ENCODE data around the gene PROSER2.
A peak's percentile ranks its signal among the peaks of the same experiment; 100 is the strongest.

PROSER2 gene

DNA sequence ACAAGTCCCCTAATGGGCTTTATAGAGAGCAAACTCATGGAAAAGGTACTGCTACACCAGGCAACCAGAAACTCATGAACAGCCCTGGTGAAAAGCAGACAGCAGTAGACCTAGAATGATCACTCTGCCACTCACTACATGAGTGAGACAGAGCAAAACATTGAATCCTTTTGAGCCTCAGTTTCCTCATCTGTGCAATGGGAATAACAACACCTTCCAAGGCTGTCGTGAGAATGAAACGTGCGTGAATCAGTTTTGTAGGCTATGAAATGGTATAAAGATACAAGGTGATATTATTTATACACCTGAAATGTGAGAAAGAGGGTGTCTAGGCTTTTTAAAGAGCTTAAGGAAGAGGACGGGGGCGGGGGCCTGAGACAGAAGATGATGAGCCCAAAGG is 14.3 kb upstream of the PROSER2 start:
- no peaks in the 10 kb centered on the region for H3K36me3 ChIP-seq (ENCODE audit: control insufficient read depth, insufficient read depth, low read length)
- no peaks in the 10 kb centered on the region for H3K9me3 ChIP-seq (ENCODE audit: control insufficient read depth, insufficient read depth, low read length)
- no peaks in the 10 kb centered on the region for H3K27me3 ChIP-seq (ENCODE audit: control insufficient read depth, insufficient read depth, low read length)
- no peak overlapping the region for H3K9ac ChIP-seq (ENCODE audit: low read depth, low read length)
- H3K4me3 ChIP-seq (ENCODE audit: low read depth, low read length), result no peak overlapping the region
- H3K4me1 ChIP-seq (ENCODE audit: control insufficient read depth, insufficient read depth, low read length), result no peaks in the 10 kb centered on the region

DNA sequence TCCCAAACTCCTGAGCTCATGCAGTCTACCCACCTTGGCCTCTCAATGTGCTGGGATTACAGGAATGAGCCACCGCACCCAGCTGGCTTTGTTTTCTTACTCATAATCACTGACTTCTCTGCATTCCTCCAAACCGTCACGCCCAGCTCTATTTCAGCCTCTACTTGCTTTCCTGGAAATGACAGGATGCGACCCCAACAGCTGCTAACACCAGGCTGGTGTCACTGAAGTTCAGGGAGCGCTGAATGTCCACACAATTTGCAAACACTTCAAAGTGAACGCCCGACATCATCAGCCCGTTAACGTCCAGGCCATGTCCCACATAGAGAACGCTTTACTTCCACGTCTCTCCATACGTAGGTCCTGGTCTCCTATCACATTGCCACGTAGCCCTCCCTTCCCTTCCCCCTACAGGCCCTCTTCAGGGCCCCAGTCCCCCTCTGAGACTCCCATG is 12.8 kb upstream of the PROSER2 start:
- no peak overlapping the region for H3K9ac ChIP-seq (ENCODE audit: low read depth, low read length)
- no peaks in the 10 kb centered on the region for H3K4me1 ChIP-seq (ENCODE audit: control insufficient read depth, insufficient read depth, low read length)
- no peaks in the 10 kb centered on the region for H3K36me3 ChIP-seq (ENCODE audit: control insufficient read depth, insufficient read depth, low read length)
- no peaks in the 10 kb centered on the region for H3K9me3 ChIP-seq (ENCODE audit: control insufficient read depth, insufficient read depth, low read length)
- H3K27me3 ChIP-seq (ENCODE audit: control insufficient read depth, insufficient read depth, low read length), result no peaks in the 10 kb centered on the region
- H3K4me3 ChIP-seq (ENCODE audit: low read depth, low read length), result no peak overlapping the region

DNA sequence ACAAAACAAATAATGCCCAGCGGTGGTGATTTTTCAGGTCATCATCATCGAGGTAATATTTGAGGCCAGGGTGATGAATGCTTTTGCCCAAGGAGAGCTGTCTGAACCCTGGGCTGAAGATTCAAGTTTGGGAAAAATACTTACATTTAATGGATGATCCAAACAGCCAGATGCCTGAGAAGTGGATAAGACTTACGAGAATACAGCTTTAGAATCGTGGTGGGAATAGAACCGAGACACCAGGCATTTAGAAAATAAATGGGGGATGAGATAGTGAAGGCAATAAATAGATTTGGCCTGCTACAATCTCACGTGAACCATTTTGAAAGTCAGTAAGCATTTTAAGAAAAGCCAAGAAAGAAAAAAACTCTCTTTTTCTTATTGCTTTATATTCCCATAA is 12.2 kb upstream of the PROSER2 start:
- H3K9me3 ChIP-seq (ENCODE audit: control insufficient read depth, insufficient read depth, low read length), result no peaks in the 10 kb centered on the region
- H3K9ac ChIP-seq (ENCODE audit: low read depth, low read length), result no peak overlapping the region
- no peaks in the 10 kb centered on the region for H3K36me3 ChIP-seq (ENCODE audit: control insufficient read depth, insufficient read depth, low read length)
- no peak overlapping the region for H3K4me3 ChIP-seq (ENCODE audit: low read depth, low read length)
- H3K27me3 ChIP-seq (ENCODE audit: control insufficient read depth, insufficient read depth, low read length), result no peaks in the 10 kb centered on the region
- no peaks in the 10 kb centered on the region for H3K4me1 ChIP-seq (ENCODE audit: control insufficient read depth, insufficient read depth, low read length)

DNA sequence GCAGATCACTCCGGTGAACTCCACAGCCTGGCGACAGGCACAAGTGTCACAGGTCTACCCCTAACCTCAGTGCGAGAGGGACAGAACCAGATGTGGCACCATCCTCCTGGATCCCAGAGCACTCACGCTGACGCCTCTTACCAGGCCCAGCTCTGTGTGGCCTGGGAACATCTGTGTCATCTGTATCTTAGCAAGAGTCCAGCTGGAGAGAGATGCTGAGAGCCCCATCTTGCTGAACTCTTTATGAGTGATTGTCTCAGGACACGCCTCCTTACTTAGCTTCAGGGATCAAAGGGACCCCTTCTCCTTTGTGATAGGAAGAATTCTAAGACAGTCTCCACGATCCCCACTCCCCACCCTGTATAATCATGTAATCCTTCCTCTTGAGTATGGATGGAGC is 10.0 kb upstream of the PROSER2 start:
- no peaks in the 10 kb centered on the region for H3K4me1 ChIP-seq (ENCODE audit: control insufficient read depth, insufficient read depth, low read length)
- no peaks in the 10 kb centered on the region for H3K9me3 ChIP-seq (ENCODE audit: control insufficient read depth, insufficient read depth, low read length)
- H3K27me3 ChIP-seq (ENCODE audit: control insufficient read depth, insufficient read depth, low read length), result no peaks in the 10 kb centered on the region
- no peak overlapping the region for H3K4me3 ChIP-seq (ENCODE audit: low read depth, low read length)
- no peaks in the 10 kb centered on the region for H3K36me3 ChIP-seq (ENCODE audit: control insufficient read depth, insufficient read depth, low read length)
- no peak overlapping the region for H3K9ac ChIP-seq (ENCODE audit: low read depth, low read length)

DNA sequence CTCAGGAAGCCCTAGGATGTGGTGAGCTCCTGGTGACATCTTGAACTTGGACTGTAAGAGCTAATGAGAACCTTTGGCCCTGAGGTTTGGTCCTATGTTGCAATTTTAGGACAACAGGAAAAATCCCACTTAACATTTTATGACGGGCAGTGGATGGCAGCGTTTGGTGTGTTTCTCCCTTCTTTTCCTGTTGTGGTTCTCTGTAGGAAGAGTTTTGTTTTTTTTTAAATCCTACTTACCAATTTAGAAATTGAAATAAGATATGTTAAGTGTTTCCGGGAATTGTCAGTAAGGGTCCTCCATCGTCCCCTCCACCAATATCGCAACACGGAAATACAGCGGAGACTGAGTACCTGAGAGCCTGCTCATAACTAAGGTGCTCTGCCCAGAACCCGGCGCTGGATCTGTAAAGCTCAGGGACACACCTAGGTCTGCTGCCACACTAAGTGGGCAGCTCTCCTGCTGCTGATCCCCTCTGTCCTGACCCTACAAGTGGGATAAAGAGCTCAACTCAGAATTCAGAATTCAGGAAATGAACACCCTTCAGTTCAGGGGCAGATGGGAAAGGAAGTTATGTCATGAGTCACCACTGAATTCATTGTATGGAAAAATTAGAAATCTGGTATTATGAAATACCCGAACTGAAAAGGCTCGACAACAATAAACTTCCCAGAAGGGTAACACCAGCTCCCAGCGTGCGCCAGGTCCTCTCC is 9.1 kb upstream of the PROSER2 start:
- Histone ChIP-seq H3K27me3 (ENCODE audit: control insufficient read depth, insufficient read depth, low read length) (no peaks in the 10 kb centered on the region), H3K4me3 (ENCODE audit: low read depth, low read length) (no peak overlapping the region), H3K4me1 (ENCODE audit: control insufficient read depth, insufficient read depth, low read length) (no peaks in the 10 kb centered on the region)

DNA sequence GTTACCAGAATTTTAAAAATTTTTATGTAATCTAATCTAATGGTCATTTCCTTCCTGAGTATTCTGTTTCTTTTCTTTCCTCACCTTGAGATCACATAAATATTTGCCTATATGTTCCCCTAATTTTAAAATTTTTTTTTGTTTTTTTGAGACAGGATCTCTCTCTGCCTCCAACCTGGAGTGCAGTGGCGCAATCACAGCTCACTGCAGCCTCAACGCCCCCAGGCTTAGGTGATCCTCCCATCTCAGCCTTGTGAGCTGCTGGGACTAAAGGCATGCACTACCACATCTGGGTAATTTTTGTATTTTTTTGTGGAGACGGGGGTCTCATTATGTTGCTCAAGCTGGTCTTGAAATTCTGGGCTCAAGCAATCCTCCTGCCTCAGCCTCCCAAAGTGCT is 4.1 kb upstream of the PROSER2 start:
- no peaks in the 10 kb centered on the region for H3K4me1 ChIP-seq (ENCODE audit: control insufficient read depth, insufficient read depth, low read length)
- H3K9ac ChIP-seq (ENCODE audit: low read depth, low read length), result no peak overlapping the region
- peaks cover 3% of the 10 kb centered on the region for H3K27me3 ChIP-seq (ENCODE audit: control insufficient read depth, insufficient read depth, low read length)
- H3K4me3 ChIP-seq (ENCODE audit: low read depth, low read length), result no peak overlapping the region
- no peaks in the 10 kb centered on the region for H3K36me3 ChIP-seq (ENCODE audit: control insufficient read depth, insufficient read depth, low read length)
- no peaks in the 10 kb centered on the region for H3K9me3 ChIP-seq (ENCODE audit: control insufficient read depth, insufficient read depth, low read length)

More for the DNA sequence above, 9.1 kb upstream of the PROSER2 start:
- H3K9me3 ChIP-seq (ENCODE audit: control insufficient read depth, insufficient read depth, low read length), result no peaks in the 10 kb centered on the region
- no peaks in the 10 kb centered on the region for H3K36me3 ChIP-seq (ENCODE audit: control insufficient read depth, insufficient read depth, low read length)
- no peak overlapping the region for H3K9ac ChIP-seq (ENCODE audit: low read depth, low read length)

DNA sequence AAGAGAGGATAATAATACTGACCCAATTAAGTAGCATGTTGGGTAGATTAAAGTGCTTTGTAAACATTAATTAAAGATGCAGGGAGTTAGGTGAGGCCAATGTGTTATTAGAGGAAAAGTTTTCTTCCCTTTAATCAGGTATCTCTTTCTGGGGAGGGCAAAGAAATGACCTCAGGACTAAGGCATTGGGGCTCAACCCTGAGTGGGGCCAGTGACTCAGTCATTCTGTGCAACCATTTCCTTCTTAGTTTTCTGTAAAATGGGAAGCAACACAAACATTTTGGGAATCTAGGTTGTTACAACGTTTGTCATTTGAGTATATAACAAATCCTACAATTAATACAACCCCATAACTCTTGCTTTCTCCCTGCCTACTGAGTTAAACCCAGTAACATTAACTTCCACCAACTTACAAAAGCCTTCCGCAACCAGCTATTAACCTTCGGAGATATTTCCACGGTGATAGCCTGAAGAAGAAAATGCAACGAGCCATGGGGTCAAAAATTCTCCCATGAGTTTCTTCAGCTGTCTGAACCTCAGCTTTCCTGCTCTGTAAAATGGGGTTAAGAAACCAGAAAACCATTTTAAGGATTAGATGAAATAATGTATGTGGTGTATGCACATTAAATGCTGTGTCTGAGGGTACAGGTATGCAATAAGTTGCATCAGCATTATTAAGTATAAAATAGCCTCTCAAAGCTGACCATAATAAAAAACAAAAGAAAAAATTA is 965 bp upstream of the PROSER2 start:
- no peaks in the 10 kb centered on the region for H3K4me1 ChIP-seq (ENCODE audit: control insufficient read depth, insufficient read depth, low read length)
- peaks cover 14% of the 10 kb centered on the region for H3K27me3 ChIP-seq (ENCODE audit: control insufficient read depth, insufficient read depth, low read length)
- no peaks in the 10 kb centered on the region for H3K9me3 ChIP-seq (ENCODE audit: control insufficient read depth, insufficient read depth, low read length)
- no peaks in the 10 kb centered on the region for H3K36me3 ChIP-seq (ENCODE audit: control insufficient read depth, insufficient read depth, low read length)
- no peak overlapping the region for H3K4me3 ChIP-seq (ENCODE audit: low read depth, low read length)
- no peak overlapping the region for H3K9ac ChIP-seq (ENCODE audit: low read depth, low read length)

DNA sequence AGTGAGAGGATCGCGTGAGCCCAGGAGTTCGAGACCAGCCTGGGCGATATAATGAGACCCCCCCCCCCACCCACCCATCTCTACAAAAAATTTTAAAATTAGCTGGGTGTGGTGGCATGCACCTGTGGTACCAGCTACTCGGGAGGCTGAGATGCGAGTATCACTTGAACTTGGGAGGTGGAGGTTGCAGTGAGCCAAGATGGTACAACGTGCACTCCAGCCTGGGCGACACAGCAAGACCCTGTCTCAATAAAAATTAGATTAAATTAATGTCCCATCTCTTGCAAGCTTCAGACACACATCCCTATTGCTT is 391 bp upstream of the PROSER2 start:
- peaks cover 14% of the 10 kb centered on the region for H3K27me3 ChIP-seq (ENCODE audit: control insufficient read depth, insufficient read depth, low read length)
- peak overlapping the region; percentile 59 for H3K4me3 ChIP-seq (ENCODE audit: low read depth, low read length)
- H3K9ac ChIP-seq (ENCODE audit: low read depth, low read length), result no peak overlapping the region
- H3K4me1 ChIP-seq (ENCODE audit: control insufficient read depth, insufficient read depth, low read length), result no peaks in the 10 kb centered on the region
- no peaks in the 10 kb centered on the region for H3K36me3 ChIP-seq (ENCODE audit: control insufficient read depth, insufficient read depth, low read length)
- H3K9me3 ChIP-seq (ENCODE audit: control insufficient read depth, insufficient read depth, low read length), result no peaks in the 10 kb centered on the region

DNA sequence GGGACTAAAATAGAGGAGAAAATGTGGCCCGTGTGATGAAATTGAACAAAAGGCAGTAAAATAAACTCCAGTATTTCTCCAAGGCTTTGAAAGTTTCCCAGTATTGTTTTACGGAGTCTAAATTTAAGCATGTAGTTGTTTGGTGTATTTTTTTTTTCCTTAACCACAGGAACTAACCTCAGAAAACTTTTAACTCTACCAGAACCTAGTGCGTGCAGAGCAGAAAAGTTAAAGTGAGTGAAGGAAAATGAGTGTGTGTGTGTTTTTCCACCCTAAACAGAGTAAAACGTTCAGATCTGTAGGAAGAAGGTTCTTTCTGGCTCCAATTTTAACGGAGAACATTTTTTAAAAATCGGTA is 812 bp downstream of the PROSER2 start:
- no peak overlapping the region for H3K9ac ChIP-seq (ENCODE audit: low read depth, low read length)
- peaks cover 14% of the 10 kb centered on the region for H3K27me3 ChIP-seq (ENCODE audit: control insufficient read depth, insufficient read depth, low read length)

DNA sequence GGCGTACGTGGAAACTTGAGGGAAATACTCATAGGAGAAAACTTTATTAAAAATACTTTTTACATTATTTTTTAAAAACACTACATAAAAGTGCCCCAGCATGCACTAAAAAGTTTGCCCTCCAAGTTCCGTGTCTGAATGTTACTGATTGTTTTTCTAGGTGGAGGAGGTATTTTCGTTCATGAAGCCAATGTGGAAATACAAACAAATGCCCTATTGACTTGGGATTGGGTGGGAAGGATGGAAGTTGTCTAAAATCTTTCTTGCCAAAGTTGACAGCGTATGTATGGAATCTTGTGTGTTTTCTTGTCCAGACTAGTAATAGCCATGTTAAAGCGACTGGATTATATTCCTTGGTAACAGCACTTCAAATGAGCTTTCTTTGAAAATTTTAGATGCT is 1.2 kb downstream of the PROSER2 start:
- peaks cover 4% of the 10 kb centered on the region for H3K4me1 ChIP-seq (ENCODE audit: control insufficient read depth, insufficient read depth, low read length)
- H3K4me3 ChIP-seq (ENCODE audit: low read depth, low read length), result peak overlapping the region; percentile 59
- peaks cover 14% of the 10 kb centered on the region for H3K27me3 ChIP-seq (ENCODE audit: control insufficient read depth, insufficient read depth, low read length)
- H3K36me3 ChIP-seq (ENCODE audit: control insufficient read depth, insufficient read depth, low read length), result no peaks in the 10 kb centered on the region
- H3K9ac ChIP-seq (ENCODE audit: low read depth, low read length), result no peak overlapping the region
- H3K9me3 ChIP-seq (ENCODE audit: control insufficient read depth, insufficient read depth, low read length), result no peaks in the 10 kb centered on the region

More for the DNA sequence above, 812 bp downstream of the PROSER2 start:
- Histone ChIP-seq H3K9me3 (ENCODE audit: control insufficient read depth, insufficient read depth, low read length) (no peaks in the 10 kb centered on the region), H3K4me1 (ENCODE audit: control insufficient read depth, insufficient read depth, low read length) (peaks cover 4% of the 10 kb centered on the region), H3K36me3 (ENCODE audit: control insufficient read depth, insufficient read depth, low read length) (no peaks in the 10 kb centered on the region), H3K4me3 (ENCODE audit: low read depth, low read length) (peak overlapping the region; percentile 59)

DNA sequence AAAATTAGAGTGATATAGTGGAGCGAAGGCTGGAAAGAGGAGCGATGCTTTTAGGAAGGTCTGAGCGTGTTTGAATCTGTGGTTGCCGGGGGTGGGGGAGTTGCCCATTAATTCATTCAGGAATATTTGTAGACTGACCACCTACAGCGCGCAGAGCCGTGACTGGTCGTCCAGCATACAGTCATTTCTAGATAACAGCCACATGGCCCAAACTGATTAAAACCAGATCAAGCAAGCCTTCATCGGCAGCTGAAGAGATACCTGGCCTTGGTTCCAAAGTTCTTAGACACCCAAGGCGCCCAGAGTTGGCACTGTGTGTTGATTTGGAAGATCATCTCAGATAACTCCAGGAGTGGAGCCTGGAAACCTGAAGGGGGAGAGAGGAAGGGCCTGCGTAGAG is 1.7 kb downstream of the PROSER2 start:
- H3K9ac ChIP-seq (ENCODE audit: low read depth, low read length), result no peak overlapping the region
- H3K4me1 ChIP-seq (ENCODE audit: control insufficient read depth, insufficient read depth, low read length), result peaks cover 4% of the 10 kb centered on the region
- no peak overlapping the region for H3K4me3 ChIP-seq (ENCODE audit: low read depth, low read length)
- no peaks in the 10 kb centered on the region for H3K9me3 ChIP-seq (ENCODE audit: control insufficient read depth, insufficient read depth, low read length)
- H3K27me3 ChIP-seq (ENCODE audit: control insufficient read depth, insufficient read depth, low read length), result peaks cover 14% of the 10 kb centered on the region
- H3K36me3 ChIP-seq (ENCODE audit: control insufficient read depth, insufficient read depth, low read length), result no peaks in the 10 kb centered on the region

DNA sequence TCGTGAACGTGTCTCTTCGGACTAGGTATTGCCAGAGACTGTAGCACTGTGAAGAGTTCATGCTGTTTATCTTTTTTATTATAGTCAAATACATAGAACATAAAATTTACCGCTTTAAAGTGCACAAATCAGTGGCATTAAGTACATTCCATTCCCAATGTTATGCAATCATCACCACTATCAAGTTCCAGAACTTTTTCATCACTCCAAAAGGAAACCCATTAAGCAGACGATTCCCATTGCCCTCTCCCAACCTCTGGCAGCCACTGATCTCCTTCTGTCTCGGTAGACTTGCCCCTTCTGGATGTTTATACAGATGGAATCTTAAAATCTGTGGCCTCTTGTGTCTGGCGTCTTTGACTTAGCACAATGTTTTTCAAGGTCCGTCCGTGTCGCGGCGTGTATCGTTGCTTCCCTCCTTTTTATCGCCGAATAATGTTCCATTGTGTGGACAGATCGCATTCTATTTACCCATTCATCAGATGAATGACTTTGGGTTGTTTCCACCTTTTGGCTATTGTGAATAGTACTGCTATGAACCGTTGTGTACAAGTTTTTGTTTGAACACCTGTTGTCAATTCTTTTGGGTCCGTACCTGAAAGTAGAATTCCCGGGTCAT is 2.7 kb downstream of the PROSER2 start:
- peaks cover 6% of the 10 kb centered on the region for H3K4me1 ChIP-seq (ENCODE audit: control insufficient read depth, insufficient read depth, low read length)
- H3K9ac ChIP-seq (ENCODE audit: low read depth, low read length), result no peak overlapping the region
- H3K4me3 ChIP-seq (ENCODE audit: low read depth, low read length), result no peak overlapping the region
- H3K36me3 ChIP-seq (ENCODE audit: control insufficient read depth, insufficient read depth, low read length), result no peaks in the 10 kb centered on the region
- no peaks in the 10 kb centered on the region for H3K9me3 ChIP-seq (ENCODE audit: control insufficient read depth, insufficient read depth, low read length)
- peaks cover 14% of the 10 kb centered on the region for H3K27me3 ChIP-seq (ENCODE audit: control insufficient read depth, insufficient read depth, low read length)

All from iPS-15b (cell line).